Aorta (tissue), 5 donors: ENCODE data around the gene SULT4A1. TPM values are rescaled to one million over a fixed set of nuclear protein-coding genes. Genes with fewer than 3 reads are reported as not detected.

ENCODE experiments used
- ATAC-seq: fragments of 200-7000 bp; cut with Tn5 transposase; one replicate; pipeline ENCODE4 v1.9.1; 2022; ENCODE audit warnings: moderate library complexity; ENCODE audit not compliant: low FRiP score
- DNase-seq, 2 donors: peaks; one replicate each; pipeline ENCODE4 v3.0.0-alpha.2; 2020
- H3K27ac ChIP-seq, 2 donors: one replicate each; pipeline ENCODE4 v1.5.1; 2013; ENCODE audit warnings: low read length in 2 of 2, mild to moderate bottlenecking in 2 of 2, moderate library complexity in 2 of 2, control low read depth in 1 of 2, inconsistent platforms in 1 of 2, low read depth in 1 of 2
- H3K27me3 ChIP-seq, 2 donors: one replicate each; pipeline ENCODE4 v1.6.1; 2013; ENCODE audit warnings: control low read depth in 1 of 2, low read length in 1 of 2, mild to moderate bottlenecking in 1 of 2, moderate library complexity in 1 of 2; ENCODE audit not compliant: insufficient read depth in 2 of 2, control insufficient read depth in 1 of 2
- H3K36me3 ChIP-seq, 2 donors: one replicate each; pipeline ENCODE4 v1.6.1; 2013; ENCODE audit warnings: control low read depth in 1 of 2, low read length in 1 of 2, mild to moderate bottlenecking in 1 of 2; ENCODE audit not compliant: insufficient read depth in 2 of 2, control insufficient read depth in 1 of 2
- H3K4me1 ChIP-seq, 2 donors: one replicate each; pipeline ENCODE4 v1.6.1; 2013; ENCODE audit warnings: low read length in 2 of 2, control low read depth in 1 of 2, mild to moderate bottlenecking in 1 of 2, moderate library complexity in 1 of 2; ENCODE audit not compliant: insufficient read depth in 2 of 2, control insufficient read depth in 1 of 2
- H3K4me3 ChIP-seq, 2 donors: one replicate each; pipeline ENCODE4 v1.5.1; 2013; ENCODE audit warnings: low read length in 2 of 2, control low read depth in 1 of 2, mild to moderate bottlenecking in 1 of 2
- H3K9me3 ChIP-seq: one replicate; pipeline ENCODE4 v1.6.1; 2013; ENCODE audit warnings: mild to moderate bottlenecking, low read length; ENCODE audit not compliant: control insufficient read depth
- WGBS, 2 donors: extraction: QIAGEN DNeasy Blood & Tissue Kit; methylation state at CpG; one replicate each; pipeline ENCODE4 v1.1.7; 2013; 5-methylcytosine and 5-hydroxymethylcytosine counted together
- intact Hi-C, 2 donors: fragments of 100-400 bp; cut with DNase I; formaldehyde crosslinking; loops; one replicate each; pipeline versions ENCODE4 v1.14.2 to v1.15.0; 2022
- polyA plus RNA-seq, 2 donors: library from polyadenylated mRNA; stranded (reverse); fragments of 200-250 nt; gene quantifications; one replicate each; pipeline ENCODE4 v1.2.3, GENCODE V29; 2013
- total RNA-seq, 2 donors: library from RNA; stranded (reverse); fragmentation: NEBNext Ultra II Directional; extraction: Animal tissue kit (Norgen Biotek cat#: 25700); gene quantifications; one replicate each; pipeline ENCODE4 v1.2.1, GENCODE V29; 2021
- donor health status: healthy with polysubstance abuse.
- donor health status: Bipolar disorder and iron deficiency.
- donor health status: DM: no; HTN: no; CAD: no.
- donor health status: DM: no; HTN: no; CAD: no.
- donor health status: DM: yes; HTN: yes; CAD: no.

Gene SULT4A1
- total and polyA plus RNA-seq, 4 donors = 2.6 TPM; not detected in 3

DNA sequence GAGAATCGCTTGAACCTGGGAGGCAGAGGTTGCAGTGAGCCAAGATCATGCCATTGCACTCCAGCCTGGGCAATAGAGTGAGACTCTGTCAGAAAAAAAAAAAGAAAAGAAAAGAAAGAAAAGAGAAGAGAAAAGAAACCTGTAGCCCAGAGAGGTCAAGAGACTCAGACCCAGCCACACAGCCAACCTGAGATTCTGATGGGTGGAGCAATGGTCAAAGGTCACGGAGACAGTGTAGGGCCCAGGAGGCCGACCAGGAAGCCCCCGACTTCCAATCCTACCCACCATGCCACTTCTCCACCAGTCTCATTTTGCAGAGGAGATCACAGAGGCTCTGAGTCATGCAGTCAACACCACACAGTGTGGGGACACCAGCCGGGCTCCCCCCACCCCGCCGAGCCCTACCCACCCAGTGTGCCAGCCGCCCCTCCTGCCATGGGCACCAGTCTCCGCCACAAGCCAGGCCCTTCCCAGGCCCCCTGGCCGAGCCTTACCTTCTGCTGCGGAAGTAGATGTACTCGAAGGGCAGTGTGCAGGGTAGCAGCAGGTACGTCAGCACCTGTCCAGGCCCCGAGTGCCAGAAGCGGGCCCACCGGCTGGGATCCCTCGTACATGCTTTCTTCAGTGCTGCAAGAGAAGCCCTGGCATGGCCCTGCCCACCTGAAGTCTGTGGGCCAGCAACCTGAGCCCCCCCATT lies 21.6 kb upstream of the SULT4A1 start:
- DNase-seq (peak; percentile 34 to 65), ATAC-seq (no peak)
- no peaks in the 10 kb centered on the region for H3K9me3 ChIP-seq
- H3K36me3 ChIP-seq = no peaks in the 10 kb centered on the region
- no peak overlapping the region for H3K27ac ChIP-seq
- no peak overlapping the region for H3K4me3 ChIP-seq
- H3K27me3 ChIP-seq = no peaks in the 10 kb centered on the region
- intact Hi-C loops = no loop called here
- WGBS, 2 donors = 87 to 88% methylated on average over 17 of the region's 17 CpGs
- no peaks in the 10 kb centered on the region for H3K4me1 ChIP-seq

DNA sequence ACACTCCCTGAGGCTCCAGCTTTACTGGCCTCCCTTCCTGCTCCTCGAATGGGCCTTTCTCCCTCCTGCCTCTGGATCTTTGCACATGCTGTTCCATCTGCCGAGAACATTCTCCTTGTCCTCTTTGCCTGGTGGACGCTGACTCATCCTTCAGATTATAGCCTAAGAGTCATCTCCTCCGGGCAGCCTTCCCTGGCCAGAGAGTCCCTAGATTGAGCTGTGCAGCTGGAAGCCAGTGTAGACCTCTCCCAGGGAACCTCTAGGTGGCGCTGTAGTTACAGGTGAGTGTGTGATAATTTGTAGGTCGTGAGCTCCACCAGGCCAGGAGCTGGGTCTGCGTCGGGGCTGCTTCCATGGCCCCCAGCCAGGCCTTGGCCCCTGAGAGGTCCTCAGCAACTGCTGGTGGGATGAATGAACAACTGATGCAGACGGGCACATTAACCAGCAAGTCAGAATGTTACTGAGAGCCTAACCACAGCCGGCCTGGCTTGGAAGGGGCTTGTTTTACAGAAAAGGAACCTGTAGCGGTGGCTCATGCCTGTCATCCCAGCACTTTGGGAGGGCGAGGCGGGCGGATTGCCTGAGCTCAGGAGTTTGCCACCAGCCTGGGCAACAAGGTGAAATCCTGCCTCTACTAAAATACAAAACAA lies 20.8 kb upstream of the SULT4A1 start:
- WGBS, 2 donors = 40 to 41% methylated on average over 14 of the region's 14 CpGs
- no peak overlapping the region for H3K4me3 ChIP-seq
- H3K4me1 ChIP-seq = no peaks in the 10 kb centered on the region
- no peaks in the 10 kb centered on the region for H3K27me3 ChIP-seq
- intact Hi-C loops = no loop called here
- ATAC-seq (no peak), DNase-seq (peak; percentile 49 to 67)
- no peak overlapping the region for H3K27ac ChIP-seq
- no peaks in the 10 kb centered on the region for H3K9me3 ChIP-seq
- H3K36me3 ChIP-seq = no peaks in the 10 kb centered on the region

DNA sequence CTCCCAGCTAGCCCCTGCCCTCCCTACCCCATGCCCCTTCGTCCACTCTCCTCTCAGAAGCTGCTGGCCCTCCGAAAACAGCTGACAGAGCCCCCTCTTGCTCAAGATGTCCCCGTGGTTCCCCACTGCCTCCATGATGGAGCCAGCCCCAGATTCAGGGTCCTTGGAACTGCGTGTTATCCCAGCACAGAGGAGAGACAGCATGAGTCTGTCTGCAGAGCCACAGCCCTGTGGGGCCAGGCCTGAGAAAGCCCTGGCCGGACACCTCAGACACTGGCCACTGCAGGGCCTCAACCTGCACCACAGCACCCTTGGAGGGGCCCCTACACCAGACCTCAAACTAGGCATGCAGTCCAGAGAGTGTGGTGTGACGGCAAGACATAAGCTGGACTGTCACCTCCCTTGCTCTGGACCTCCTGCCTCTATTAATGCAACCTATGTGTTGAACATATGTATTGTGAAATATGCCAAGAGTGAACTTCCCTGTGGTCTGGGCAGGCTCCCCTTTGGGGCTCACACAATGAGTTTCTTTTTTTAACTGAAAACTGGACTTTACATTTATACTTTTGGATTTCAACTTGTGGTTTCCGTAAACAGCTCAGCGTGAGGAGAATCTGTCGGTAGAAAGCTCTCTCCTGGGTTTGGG lies 19.9 kb upstream of the SULT4A1 start:
- DNase-seq = peak; percentile 21 to 63
- Histone ChIP-seq H3K4me3 (no peak overlapping the region), H3K4me1 (no peaks in the 10 kb centered on the region), H3K27ac (no peak overlapping the region), H3K27me3 (no peaks in the 10 kb centered on the region), H3K9me3 (no peaks in the 10 kb centered on the region), H3K36me3 (no peaks in the 10 kb centered on the region)
- intact Hi-C loops = no loop called here
- WGBS, 2 donors = 80 to 82% methylated on average over 9 of the region's 9 CpGs
- ATAC-seq = no peak

DNA sequence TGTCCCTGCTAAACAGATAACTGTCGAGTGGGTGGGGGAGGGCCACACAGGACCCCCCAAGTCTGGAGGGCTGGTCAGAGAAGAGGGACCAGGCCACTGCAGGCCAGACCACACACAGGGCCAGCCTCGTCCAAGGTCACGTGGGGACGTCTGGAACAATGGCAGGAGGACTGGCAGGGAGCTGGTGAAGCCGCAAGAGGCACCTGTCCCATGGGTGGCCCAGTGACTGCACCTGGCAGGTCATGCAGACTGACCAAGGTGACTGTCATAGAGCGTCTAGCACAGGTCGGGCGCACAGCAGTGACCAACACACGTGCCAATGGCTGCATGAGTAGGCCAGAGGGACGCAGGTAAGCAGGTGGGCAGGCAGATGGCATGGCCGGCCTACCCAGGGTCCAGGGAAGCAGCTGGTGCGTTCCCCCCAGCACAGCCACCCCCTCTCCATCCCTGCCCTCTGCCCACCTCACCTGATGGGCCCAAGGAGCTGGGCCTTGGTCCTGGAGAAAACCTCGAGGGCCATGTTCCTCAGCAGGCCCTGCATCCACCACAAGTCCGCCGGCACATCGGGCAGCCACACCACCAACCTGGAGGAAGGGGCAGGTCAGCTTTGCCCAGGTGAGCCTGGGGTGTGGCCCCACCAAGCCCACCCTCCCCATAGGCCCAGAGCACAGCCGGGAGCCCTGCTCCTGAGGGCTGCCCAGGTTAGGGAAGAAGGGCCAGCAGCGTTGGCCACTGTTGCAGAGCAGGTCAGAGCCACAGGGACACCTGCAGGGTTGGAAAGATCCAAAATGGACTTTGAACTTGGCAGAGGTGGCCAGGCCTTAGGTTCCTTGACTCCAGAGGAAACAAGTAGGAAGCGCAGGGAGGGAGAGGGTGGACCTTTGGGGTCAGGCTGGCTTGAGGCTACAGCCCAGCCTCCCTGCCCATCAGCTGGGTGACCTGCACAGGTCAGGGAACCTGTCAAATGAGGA lies 19.1 kb upstream of the SULT4A1 start:
- Histone ChIP-seq H3K9me3 (no peaks in the 10 kb centered on the region), H3K4me1 (no peaks in the 10 kb centered on the region), H3K27ac (no peak overlapping the region), H3K27me3 (no peaks in the 10 kb centered on the region), H3K36me3 (no peaks in the 10 kb centered on the region), H3K4me3 (no peak overlapping the region)
- ATAC-seq (no peak), DNase-seq (peak; percentile 46 to 58)
- 84% methylated on average over 19 of the region's 19 CpGs for WGBS, 2 donors
- intact Hi-C loops = no loop called here

DNA sequence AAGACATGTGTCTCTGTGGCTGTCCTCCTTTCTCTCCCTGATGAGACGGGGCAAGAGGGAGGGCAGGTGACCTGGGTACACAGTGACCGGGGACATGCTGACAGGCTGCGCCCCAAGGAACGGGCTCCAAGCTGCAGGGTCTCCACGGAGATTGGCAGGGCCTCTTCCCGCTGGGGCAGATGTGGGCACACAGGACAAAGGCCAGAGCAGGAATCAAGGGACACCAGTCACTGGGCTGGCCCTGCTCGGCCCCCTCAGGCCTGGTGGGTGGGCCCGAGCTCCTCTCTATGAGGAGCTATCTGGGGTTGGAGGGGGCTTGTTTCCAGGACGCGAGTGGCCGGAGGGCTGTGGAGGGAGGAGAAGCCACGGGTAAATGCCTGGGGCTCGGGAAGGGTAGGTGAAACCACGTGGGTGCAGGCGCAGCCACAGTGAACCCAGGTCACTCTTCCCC lies 18.3 kb upstream of the SULT4A1 start:
- no peaks in the 10 kb centered on the region for H3K36me3 ChIP-seq
- DNase-seq = peak; percentile 34 to 35
- intact Hi-C loops = no loop called here
- H3K27me3 ChIP-seq = no peaks in the 10 kb centered on the region
- no peak for ATAC-seq
- no peaks in the 10 kb centered on the region for H3K9me3 ChIP-seq
- no peaks in the 10 kb centered on the region for H3K4me1 ChIP-seq
- WGBS, 2 donors = 81% methylated on average over 14 to 15 of the region's 15 CpGs
- no peak overlapping the region for H3K27ac ChIP-seq
- H3K4me3 ChIP-seq = no peak overlapping the region

DNA sequence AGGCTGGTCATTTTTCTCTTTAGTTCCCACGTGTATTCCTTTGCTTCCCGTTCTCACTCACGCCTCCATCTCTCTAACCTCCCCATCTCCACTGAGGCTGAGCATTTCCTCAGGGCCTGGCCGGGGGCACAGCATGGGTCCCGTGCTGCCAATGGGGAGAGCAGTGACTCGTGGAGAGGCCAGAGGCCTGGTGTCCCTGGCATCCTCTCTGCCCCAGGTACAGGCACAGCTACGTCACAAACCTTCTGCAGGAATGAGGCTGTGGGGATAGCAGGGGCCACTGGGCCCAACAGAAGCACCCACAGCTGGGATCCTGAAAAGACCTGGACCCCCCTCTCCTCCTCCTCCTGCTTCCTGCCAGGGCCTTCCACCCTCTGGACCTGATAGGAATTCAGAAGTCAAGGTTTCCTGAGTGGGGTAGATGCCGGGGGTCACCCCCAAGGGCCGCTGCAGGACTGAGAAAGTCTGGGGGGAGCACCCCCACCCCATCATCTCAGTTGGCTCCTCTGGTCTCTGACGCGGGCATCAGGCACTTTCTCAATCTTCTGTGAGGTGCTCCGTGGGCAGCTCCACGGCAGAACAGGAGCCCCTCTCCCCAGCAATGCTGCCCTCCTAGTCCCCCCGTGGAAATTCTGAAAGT lies 17.7 kb upstream of the SULT4A1 start:
- H3K9me3 ChIP-seq = no peaks in the 10 kb centered on the region
- ATAC-seq = no peak
- H3K4me1 ChIP-seq = no peaks in the 10 kb centered on the region
- H3K36me3 ChIP-seq = no peaks in the 10 kb centered on the region
- 76% methylated on average over 14 of the region's 14 CpGs for WGBS, 2 donors
- no peak overlapping the region for H3K4me3 ChIP-seq
- H3K27me3 ChIP-seq = no peaks in the 10 kb centered on the region
- intact Hi-C loops = no loop called here
- H3K27ac ChIP-seq = no peak overlapping the region
- DNase-seq = peak; percentile 16 to 50

DNA sequence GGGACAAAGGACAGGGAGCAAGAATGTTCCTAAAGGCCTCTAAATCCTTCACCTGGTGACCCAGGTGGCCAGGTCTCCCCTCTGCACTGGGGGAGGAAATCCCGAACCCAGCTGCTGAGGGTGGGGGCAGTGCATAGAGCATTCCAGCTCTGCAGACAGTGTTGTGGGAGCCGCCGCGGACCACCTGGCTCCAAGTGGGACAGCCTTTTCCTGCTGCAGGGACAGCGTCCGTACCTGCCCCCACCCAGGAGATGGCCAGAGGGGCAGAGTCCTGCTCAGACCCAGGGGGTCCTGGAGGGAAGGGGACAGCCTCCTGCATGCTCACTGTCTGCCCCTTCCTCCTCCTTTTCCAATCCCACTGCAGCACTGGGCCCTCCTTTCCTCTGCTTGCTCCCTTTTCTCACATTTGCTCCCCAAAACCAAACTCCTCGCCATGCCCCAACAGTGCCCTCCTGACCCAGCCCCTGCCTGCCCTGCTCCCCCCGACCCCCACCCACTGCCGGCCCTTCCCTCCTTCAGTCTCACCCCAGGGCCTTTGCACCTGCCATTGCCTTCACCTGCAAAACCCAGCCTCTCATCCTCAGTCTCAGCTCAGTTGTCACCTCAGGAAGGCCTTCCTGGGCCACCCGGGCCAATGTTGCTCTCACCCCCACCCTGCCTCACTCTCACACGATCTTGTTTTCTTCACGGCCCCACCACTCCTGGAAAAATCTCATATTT lies 16.7 kb upstream of the SULT4A1 start:
- no peaks in the 10 kb centered on the region for H3K4me1 ChIP-seq
- 69 to 70% methylated on average over 12 of the region's 12 CpGs for WGBS, 2 donors
- H3K27ac ChIP-seq = no peak overlapping the region
- ATAC-seq (no peak), DNase-seq (peak; percentile 23 to 59)
- H3K36me3 ChIP-seq = no peaks in the 10 kb centered on the region
- H3K4me3 ChIP-seq = no peak overlapping the region
- intact Hi-C loops = no loop called here
- no peaks in the 10 kb centered on the region for H3K27me3 ChIP-seq
- H3K9me3 ChIP-seq = no peaks in the 10 kb centered on the region
